Stimulated activated CD4-positive, alpha-beta T cell treated with anti-CD3 and anti-CD28 coated beads, TNF-alpha, amount 100 ng/mL, for 1 hour (primary cell): ENCODE data around the gene HSPA6.
"Not testable (repeated sequence)": the region's sequence is repeated elsewhere in the genome, so short reads cannot be mapped to it uniquely, and the experiment has no call there.

ENCODE experiments used
- DNase-seq, 3 donors: peaks; one replicate each; pipeline ENCODE4 v3.0.0-alpha.2; 2020; ENCODE audit warnings: low read depth in 3 of 3, low spot score in 1 of 3

The HSPA6 gene

DNA sequence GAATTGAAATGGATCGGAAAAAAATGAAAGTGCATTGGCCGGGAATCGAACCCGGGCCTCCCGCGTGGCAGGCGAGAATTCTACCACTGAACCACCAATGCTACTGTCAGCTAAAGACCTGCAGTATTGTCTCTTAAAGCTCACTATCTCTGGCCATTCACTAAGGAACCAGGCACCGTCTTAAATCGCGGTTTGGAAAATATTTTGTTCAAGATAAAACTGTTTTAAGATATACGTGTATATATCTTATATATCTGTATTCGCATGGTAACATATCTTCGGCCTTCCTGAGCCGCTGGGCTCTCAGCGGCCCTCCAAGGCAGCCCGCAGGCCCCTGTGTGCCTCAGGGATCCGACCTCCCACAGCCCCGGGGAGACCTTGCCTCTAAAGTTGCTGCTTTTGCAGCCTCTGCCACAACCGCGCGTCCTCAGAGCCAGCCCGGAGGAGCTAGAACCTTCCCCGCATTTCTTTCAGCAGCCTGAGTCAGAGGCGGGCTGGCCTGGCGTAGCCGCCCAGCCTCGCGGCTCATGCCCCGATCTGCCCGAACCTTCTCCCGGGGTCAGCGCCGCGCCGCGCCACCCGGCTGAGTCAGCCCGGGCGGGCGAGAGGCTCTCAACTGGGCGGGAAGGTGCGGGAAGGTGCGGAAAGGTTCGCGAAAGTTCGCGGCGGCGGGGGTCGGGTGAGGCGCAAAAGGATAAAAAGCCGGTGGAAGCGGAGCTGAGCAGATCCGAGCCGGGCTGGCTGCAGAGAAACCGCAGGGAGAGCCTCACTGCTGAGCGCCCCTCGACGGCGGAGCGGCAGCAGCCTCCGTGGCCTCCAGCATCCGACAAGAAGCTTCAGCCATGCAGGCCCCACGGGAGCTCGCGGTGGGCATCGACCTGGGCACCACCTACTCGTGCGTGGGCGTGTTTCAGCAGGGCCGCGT lies at the start of gene HSPA6:
Gene HSPA6, plus strand, starts transcription at position 724 of the 925 bp plus-strand sequence. Its CDS starts 119 bp downstream, at position 843.
- peak in 2 of 3 donors; percentile 70 to 74 for DNase-seq

DNA sequence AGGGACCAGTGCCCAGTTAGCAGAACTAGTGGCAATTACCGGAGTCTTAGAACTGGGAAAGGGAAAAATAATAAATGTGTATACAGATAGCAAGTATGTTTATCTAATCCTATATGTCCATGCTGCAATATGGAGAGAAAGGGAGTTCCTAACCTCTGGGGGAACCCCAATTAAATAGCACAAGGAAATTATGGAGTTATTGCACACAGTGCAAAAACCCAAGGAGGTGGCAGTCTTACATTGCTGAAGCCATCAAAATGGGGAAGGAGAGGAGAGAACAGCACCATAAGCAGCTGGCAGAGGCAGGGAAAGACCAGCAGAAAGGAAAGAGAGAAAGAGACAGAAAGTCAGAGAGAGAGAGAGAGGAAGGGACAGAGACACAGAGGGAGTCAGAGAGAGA lies 46.6 kb upstream of the HSPA6 start:
- DNase-seq = not testable (repeated sequence)

DNA sequence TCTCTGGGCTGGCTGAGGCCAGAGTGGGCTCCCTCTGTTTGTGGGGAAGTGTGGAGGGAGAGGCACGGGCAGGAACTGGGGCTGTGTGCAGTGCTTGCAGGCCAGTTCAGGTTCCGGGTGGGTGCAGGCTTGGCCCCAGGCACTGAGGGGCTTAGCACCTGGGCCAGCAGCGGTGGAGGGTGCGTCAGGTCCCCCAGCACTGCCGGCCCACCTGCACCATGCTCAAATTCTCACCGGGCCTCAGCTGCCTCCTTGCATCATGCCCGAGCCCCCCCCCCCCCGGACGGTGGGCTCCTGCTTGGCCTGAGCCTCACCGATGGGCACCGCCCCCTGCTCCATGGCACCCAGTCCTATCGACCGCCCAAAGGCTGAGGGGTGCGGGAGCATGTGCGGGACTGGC lies 45.4 kb upstream of the HSPA6 start:
- no peak for DNase-seq

DNA sequence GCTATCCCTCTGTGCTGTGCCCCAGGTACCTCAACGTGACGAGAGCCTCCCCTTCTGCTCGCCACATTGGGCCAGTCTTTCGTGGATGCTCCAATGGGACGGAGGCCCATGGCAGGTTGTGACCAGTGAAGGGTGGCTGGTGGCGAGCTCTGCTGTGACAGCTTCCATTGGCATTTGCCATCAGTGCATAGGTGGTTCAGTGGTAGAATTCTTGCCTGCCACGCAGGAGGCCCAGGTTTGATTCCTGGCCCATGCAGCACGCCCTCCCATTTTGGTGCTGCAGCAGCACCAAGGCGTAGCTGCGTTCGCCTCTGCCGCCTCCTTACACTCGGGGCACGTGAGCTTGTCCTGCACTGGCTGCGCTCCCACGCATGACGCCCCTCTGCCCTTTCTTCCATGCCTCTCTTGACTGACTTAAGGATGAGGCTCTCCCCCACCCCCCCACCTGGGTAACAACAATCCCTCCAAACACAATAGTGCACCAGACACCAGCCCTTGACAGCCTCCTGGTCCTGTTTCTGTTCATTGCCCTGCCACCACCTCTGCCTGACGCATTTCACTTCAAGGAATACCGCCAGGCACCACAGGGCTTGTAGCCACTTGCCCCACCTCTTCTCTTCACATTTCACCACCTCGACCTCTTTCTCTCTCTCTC lies 43.8 kb upstream of the HSPA6 start:
- no peak for DNase-seq

DNA sequence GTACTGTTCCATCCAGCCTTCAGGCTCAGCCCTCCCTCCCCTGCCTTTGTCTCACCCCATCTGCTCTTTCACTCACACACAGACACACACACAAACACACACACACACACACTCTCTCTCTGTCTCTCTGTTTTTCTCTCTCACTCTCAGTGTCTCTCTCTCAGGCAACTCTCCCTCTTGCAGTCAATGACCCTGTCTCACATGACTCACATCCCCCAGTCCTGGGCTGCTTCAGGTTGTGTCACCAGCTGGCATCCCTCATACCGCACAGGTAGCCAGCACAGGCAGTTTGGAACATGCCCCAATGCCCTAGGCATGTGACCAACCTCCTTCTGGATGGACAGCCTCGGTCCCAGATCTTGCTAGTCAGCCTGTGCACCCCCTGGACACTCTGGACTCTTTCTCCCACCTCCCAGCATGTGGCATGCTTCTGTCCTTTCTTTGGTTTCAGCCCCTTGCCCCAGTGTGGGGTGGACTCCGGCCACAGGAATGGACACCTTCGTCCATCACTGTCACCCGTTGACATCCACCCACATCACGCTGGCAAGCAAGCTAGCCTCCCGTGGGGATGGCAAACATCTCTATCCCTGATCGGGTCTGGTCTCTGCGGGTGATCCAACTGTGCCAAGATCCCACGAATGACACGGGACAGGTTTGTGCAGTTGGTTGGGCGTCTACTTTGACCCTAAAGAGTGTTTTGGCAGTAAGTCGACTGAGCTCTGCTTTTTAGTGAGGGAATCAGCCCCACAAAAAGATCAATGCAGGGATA lies 42.5 kb upstream of the HSPA6 start:
- no peak for DNase-seq

DNA sequence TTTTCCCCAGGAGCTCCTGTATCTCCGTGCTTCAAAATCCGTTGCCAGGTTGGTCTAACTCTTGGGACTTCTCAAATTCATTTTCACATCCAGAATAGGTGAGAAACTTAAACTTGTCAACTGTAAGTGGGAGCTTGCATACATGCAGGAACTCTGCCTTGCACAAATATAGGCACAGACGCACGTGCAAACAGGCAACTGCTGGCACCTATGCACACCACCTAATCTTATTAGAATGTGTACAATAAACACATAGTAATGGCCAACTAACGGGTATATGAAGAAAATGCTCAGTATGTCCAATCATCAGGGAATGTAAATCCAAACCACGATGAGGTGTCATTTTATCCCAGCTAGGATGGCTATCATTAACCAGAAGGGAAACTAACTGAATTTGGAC lies 41.7 kb upstream of the HSPA6 start:
- DNase-seq = no peak

DNA sequence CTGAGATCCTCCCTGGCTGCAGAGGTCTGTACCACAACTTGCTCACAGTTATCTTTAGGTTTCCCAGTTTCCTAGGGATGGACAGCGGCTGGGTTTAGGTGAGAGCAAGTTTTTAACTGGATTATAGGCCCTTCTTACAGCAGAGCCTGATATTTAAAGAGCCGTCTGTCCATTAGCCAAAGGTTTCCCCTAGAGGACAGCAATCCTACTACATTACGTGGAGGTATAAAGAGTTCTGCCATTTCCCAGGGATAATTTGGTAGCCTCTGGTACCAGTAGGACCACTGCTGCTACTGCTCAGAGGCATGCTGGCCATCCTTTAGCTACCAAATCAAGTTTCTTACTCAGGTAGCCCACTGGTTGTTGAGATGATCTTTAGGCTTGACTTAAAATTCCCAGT lies 41.0 kb upstream of the HSPA6 start:
- DNase-seq = no peak

DNA sequence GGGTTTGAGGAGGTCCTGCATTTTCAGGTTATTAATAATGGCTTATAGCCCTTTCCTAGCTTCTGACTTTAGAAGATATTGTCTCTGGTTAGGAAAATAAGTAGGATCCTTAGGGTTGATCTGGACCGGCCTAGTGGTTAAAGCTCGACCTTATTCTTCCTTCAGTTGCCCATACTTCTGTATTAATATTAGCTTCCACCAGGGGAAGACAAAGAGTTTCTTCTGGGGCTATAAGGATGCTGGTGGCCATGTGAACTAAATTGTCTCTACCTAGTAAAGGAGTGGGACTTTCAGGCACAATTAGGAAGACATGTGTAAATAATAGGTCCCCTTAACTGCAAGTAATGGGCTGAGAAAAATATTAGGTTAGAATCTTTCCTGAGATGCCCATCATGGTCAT lies 39.7 kb upstream of the HSPA6 start:
- no peak for DNase-seq

DNA sequence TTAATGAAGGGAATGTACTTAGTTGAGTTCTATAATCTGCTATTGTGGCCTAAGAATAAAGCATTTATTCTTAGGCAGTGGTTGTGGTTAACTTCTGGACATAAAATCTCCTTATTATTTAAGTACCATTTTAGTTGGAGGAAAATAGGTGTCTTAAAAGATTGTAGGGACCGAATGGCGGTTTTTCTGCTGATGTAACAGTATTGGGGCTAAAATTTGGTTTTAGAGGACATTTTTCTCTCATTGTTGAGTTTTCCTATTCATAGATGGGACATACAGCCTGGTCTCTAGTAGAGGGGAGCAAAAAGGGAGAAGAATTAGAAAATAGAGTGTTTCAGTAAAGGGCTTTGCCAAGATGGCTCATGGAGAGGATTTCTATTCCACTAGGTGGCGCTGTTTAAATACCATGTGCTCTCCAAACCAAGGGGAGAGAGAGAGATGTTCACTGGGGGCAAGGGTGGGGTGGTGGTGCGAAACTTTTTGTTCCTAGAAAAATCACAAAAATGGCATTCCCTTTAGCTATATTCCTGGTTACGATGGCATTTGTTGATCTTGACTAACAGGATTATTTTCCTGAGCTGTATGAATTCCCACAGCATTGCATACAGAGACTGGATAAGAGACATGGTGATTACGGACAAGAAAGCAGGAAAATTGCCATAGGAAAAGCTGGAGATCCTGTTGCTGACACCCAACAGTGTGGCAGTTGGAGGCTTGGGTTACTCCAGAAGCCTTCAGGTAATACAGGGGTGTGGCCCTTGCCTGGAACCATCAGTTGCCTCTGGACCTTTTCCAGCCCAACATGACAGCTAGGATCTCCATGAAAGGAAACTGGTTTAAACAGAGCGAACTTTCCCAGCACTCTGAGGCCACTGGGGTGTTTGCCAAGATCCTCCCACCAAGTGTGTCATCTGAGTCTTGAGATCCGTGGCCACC lies 37.3 kb upstream of the HSPA6 start:
- DNase-seq = peak in 2 of 3 donors; percentile 8 to 16

DNA sequence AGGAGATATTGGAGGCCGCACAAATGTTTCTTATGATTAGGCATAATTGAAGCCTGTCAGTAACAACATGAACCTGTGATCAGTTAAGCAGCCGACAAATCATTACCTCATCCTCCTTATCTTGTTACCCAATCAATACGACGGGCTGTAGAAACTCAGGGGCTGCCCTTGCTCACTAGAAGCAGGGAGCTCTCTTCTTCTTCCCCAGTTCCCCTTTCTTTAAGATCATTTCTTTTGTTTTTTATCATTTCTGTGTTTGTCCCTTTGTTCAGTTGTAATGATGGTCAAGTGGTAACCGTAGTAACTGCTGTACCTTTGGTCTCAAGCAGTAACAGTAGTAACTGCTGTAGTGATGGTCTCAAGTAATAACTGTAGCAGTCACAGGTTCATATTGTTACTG lies 32.9 kb upstream of the HSPA6 start:
- no peak for DNase-seq

DNA sequence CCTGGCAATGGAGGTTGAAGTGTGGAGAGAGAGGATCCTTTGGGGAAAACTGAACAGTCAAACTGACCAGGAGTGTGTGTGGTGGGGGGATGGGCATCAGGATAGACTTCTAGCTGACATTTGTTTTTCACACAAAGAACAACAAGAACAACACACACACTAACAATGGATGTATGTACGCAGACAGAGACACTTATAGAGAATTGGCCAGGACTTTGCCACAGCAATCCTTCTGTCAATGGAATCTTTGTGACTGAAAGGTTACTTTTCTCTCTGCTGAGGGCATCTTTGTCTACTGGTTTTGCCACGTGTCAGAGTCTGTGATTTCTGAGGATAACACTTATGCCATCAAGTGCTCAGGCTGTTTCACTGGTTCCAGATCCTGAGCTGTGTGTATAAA lies 31.5 kb upstream of the HSPA6 start:
- DNase-seq = no peak

DNA sequence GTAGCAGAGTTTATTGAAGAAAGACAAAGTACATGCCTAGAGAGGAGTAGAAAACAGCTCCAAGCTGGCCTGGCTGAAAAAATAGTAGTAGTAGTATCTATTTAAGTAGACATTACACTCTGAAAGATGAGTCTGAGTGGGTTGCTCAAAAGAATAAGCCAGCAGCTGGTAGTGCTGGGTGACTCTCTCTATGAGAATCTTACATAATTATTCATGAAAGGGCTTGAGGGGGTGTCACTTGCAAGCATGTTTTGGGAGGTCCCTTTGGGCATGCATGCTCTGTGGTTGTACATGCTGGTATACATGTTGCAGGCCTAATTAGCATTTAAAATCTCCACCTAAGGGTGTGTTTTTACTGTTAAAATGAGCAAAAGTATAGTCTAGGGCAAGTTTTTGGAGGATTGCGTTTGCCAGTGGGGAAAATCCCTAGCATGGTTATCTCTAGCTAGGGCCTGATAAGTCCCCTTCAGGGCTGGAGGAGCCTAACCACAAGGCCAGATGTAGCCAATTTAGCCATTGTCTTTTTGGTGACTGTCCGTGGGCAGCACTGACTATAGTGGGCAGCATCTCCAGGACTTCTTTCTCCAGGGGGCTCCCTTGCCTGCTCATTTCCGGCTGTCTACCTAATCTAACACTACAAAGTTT lies 30.1 kb upstream of the HSPA6 start:
- DNase-seq = no peak

DNA sequence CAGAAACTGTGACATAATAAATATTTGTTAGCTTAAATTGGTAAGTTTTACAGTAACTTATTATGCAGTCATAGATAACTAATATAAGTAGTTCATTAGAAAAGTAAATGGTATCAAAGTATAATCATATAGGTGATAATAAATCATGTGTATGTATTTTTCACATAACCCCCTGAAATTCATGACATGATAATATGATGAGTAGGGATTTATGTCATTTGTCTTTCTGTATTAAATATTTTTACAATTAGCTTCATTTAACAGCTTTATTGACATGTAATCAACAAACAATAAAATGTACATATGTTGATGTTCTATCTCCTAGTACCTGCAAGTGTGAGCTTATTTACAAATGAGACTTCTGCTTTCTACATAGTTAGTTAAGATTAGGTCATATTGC lies 28.9 kb upstream of the HSPA6 start:
- DNase-seq = no peak

DNA sequence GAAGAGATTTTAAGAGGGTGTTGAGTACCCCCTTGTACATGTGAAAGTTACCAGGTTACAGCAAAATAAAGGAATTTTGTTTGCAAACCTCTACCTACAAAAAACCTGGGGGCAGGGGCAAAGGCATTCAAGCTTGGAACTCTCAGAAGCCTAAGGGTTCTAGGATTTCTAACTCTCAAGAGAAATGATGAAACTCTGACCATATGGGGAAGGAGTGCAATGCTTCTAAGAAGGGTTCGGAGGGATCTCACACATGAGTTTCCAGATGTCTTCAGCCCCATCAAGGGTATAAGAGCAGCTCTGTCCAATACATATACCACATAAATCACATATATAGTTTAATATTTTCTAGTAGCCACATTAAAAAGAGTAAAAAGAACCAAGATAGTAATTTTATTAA lies 26.4 kb upstream of the HSPA6 start:
- DNase-seq = no peak

DNA sequence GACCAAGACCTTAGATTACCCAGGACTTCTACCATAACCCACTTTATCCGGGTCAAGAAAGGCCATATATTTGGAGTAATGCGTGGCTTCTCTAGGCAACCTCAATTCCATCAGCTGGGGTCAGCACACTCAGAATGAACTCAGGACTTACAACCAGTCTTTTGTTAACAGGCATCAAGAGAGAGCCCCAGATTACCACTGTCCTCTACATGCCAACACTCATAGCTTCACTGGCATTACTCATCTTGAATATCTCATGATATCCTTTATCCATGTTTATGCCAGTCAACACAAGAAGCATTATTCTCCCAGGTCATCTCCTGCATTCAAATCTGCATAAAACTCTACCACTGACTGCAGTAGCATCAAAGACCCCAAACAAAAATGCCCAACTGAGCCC lies 25.7 kb upstream of the HSPA6 start:
- DNase-seq = no peak

DNA sequence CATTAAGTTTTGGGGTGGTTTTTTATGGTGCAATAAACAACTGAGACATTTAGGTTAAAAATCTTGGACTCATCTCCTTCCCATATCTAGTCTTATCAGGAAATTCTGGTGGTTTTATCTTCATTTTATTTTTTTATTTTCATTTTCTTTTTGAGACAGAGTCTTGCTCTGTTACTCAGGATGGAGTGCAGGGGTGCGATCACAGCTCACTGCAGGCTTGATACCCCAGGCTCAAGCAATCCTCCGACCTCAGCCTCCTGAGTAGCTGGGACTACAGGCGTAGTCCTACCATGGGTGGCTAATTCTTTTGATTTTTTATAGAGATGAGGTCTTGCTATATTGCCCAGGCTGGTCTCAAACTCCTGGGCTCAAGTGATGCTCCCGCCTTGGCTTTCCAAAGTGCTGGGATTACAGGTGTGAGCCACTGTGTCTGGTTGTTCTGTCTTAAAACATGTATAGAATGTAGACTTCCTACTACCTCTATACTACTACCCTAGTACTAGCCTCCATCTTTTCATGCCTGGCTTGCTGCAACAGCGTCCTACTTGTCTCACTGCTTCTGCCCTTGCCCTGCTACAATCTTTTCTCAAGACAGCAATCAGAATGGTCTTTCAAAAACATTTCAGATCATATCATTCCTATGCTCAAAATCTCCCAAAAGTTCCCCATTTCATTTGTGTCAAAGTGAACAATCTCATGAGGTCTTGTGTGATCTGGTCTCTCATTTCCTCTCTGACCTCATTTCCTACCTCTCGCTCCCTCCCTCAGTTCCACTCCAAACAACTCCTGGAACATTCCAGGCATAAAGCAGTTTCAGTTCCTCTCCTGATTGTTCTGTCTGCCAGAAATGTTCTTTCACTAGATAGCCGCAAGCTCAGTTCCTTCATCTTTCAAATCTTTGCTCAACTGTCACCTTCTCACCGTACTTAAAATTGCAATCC lies 25.0 kb upstream of the HSPA6 start:
- DNase-seq = no peak

DNA sequence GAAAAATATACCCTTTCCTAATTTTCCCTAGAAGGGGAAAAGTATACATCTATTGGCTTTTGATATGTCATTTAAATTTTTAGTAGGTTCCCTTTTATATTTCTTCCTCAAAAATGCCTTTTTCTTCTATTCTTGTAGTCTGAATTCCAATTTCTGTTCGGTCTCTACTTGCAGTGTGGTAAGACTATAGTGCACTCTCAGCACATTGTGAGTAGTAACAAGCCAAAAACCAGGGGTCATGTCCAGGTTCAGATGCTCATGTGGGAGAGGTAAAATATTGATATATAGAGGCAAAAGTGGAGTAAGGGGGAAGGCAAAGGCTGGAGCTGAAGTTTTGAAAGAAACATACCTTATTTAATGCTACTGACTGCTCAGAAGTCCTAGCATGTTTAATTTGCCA lies 23.1 kb upstream of the HSPA6 start:
- DNase-seq = no peak

DNA sequence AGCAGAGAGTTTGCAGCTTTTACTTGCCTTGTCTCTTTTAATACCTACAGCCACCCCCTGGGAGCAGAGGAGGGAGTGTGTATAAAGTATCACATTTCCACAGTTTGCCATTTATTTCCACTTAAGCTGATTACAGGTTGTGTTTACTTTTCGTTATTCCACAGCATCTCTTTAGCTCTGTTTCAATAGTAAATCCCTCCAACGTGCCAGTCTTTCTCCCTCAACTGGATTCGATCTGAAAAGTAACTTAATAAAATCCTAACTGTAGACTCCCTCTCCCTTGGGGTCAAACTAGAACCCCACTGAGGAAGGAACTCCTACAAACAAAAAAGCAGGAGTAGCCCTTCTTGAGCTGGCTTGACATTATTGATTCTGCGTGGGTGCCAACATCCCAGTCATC lies 22.2 kb upstream of the HSPA6 start:
- DNase-seq = no peak
